ENCODE results near the gene FMN1. TPM values are rescaled to one million over a fixed set of nuclear protein-coding genes. Genes with fewer than 3 reads are reported as not detected.

The FMN1 gene
- total and polyA plus RNA-seq, 2 of the 8 experiments (the other 6 are each of a cell fraction or from before 2014, with no cell fraction given), result 0.27 to 3.7 TPM

DNA sequence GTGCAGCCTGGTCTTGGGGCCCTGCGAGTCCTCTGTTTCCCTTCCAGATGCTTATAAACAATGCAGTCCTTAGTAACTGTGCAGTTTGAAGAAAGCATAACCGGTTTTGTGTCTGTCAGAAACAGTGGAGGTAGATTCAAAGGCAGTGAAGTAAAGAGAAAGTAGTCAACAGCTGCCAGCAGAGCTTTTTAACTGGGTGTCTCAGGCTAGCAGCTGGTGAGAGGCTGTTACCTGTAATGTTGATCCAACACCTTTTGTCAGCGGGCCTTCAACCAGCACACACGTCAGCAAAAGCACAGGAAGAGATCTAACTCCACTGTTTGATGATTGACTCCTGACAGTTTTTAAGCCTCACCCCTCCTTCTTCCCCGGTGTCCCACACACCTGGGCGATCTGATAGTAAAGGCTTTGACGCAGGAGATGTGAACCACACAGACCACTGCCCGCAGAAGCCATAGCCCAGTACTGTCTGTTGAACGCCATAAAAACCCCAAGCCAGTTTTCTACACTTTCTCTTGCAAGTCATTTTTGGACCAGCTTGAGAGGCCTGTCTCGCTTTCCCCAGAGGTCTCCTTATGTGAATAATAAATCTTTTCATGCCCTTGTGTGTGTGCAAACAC is 178.0 kb downstream of the FMN1 start:
- no peaks in the 10 kb centered on the region for H4K20me1 ChIP-seq (replicated peaks in 1 of 2; ENCODE audit: control insufficient read depth in 1 of 2, insufficient read depth in 2 of 2, low read length in 2 of 2)
- no peak overlapping the region for H3K23ac ChIP-seq (ENCODE audit: insufficient read length)
- ChIA-PET CTCF (ENCODE audit: partially characterized antibody) (interaction anchor here (0.7 to 1.4 kb wide), 2 partner anchors 52 to 56 kb away, joined by 3 to 4 read pairs; no protein-coding TSS in a partner anchor), POLR2A (ENCODE audit: partially characterized antibody) (no interaction called here)
- no peak overlapping the region for H2BK5ac ChIP-seq (ENCODE audit: low read depth, low read length)
- H2AFZ ChIP-seq (ENCODE audit: low read length), result no peak overlapping the region
- no peak overlapping the region for H2AK5ac ChIP-seq (ENCODE audit: low read depth, low read length)
- H3K18ac ChIP-seq (ENCODE audit: extremely low read depth, low read length), result no peak overlapping the region
- H3K4me2 ChIP-seq (ENCODE audit: insufficient read depth in 1 of 2, low read depth in 2 of 2, low read length in 2 of 2), result no peak overlapping the region
- H2BK20ac ChIP-seq (ENCODE audit: low read length), result no peak overlapping the region
- no peak overlapping the region for H4K8ac ChIP-seq (ENCODE audit: extremely low read depth, insufficient read depth, low read length)
- H3K27me3 ChIP-seq (replicated peaks in 1 of 4; ENCODE audit: control insufficient read depth in 3 of 4, extremely low read depth in 1 of 4, insufficient read depth in 3 of 4, low read length in 3 of 4), result peaks cover 0 to 1% (median 0%) of the 10 kb centered on the region in 4 experiments; a peak in 1 of 7 replicates
- no peak overlapping the region for H3K14ac ChIP-seq (ENCODE audit: insufficient read length)
- H4K5ac ChIP-seq (ENCODE audit: insufficient read length, low read depth, low read length), result no peak overlapping the region
- no peaks in the 10 kb centered on the region for H3K36me3 ChIP-seq (ENCODE audit: control insufficient read depth in 2 of 4, insufficient read depth in 4 of 4, low read length in 3 of 4)
- H3K4me3 ChIP-seq (ENCODE audit: extremely low read depth in 1 of 4, insufficient read depth in 2 of 4, low read depth in 3 of 4, low read length in 4 of 4), result no peak overlapping the region
- H3K9me3 ChIP-seq (ENCODE audit: insufficient read depth in 2 of 2, low read depth in 1 of 2, low read length in 1 of 2), result no peaks in the 10 kb centered on the region
- no peak overlapping the region for H3K9ac ChIP-seq (replicated peaks in 1 of 4; ENCODE audit: extremely low read depth in 1 of 4, low read depth in 3 of 4, low read length in 3 of 4)
- peaks cover 0 to 3% (median under 1%) of the 10 kb centered on the region in 4 experiments; a peak in 3 of 7 replicates for H3K4me1 ChIP-seq (replicated peaks in 1 of 4; ENCODE audit: control insufficient read depth in 3 of 4, insufficient read depth in 4 of 4, low read length in 3 of 4)
- FAIRE-seq (no peak), DNase-seq (ENCODE audit: low read depth in 1 of 2, low spot score in 2 of 2) (no peak)
- no peaks in the 10 kb centered on the region for H3K79me1 ChIP-seq (ENCODE audit: low read depth, low read length)
- H3K4ac ChIP-seq (replicated peaks; ENCODE audit: insufficient read length, low read depth, low read length), result no peak overlapping the region
- TF ChIP-seq HDAC6 (IDR thresholded peaks at IDR 0.05; ENCODE audit: low read depth, low read length), result no peak
- no peak for TF ChIP-seq CREB1 (IDR thresholded peaks at IDR 0.05)
- TF ChIP-seq KDM4A (IDR thresholded peaks at IDR 0.05; ENCODE audit: low read depth, low read length, severe bottlenecking), result no peak
- TF ChIP-seq, protein P1, sequence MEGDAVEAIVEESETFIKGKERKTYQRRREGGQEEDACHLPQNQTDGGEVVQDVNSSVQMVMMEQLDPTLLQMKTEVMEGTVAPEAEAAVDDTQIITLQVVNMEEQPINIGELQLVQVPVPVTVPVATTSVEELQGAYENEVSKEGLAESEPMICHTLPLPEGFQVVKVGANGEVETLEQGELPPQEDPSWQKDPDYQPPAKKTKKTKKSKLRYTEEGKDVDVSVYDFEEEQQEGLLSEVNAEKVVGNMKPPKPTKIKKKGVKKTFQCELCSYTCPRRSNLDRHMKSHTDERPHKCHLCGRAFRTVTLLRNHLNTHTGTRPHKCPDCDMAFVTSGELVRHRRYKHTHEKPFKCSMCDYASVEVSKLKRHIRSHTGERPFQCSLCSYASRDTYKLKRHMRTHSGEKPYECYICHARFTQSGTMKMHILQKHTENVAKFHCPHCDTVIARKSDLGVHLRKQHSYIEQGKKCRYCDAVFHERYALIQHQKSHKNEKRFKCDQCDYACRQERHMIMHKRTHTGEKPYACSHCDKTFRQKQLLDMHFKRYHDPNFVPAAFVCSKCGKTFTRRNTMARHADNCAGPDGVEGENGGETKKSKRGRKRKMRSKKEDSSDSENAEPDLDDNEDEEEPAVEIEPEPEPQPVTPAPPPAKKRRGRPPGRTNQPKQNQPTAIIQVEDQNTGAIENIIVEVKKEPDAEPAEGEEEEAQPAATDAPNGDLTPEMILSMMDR (IDR thresholded peaks at IDR 0.05; ENCODE audit: control extremely low read depth in 1 of 3, insufficient read depth in 1 of 3, low read depth in 1 of 3, low read length in 3 of 3), result no peak
- TF ChIP-seq CHD1 (IDR thresholded peaks at IDR 0.05; ENCODE audit: low read depth, low read length), result no peak
- no peak for TF ChIP-seq GABPA (IDR thresholded peaks at IDR 0.05; ENCODE audit: borderline replicate concordance, insufficient read depth, low read length)
- TF ChIP-seq EZH2 (IDR thresholded peaks at IDR 0.05; ENCODE audit: low read depth, low read length, severe bottlenecking), result no peak
- TF ChIP-seq TAF7 (optimal IDR thresholded peaks at IDR 0.05; ENCODE audit: borderline replicate concordance, low read depth, low read length), result no peak
- H2BK12ac ChIP-seq (ENCODE audit: low read depth, low read length), result no peak overlapping the region
- H2BK120ac ChIP-seq (replicated peaks; ENCODE audit: low read depth, low read length), result no peak overlapping the region
- no peaks in the 10 kb centered on the region for H3K23me2 ChIP-seq (ENCODE audit: low read depth, low read length)
- no peak overlapping the region for H2BK15ac ChIP-seq (ENCODE audit: low read length)
- no peak overlapping the region for H3K56ac ChIP-seq (replicated peaks; ENCODE audit: insufficient read length, low read depth, low read length)
- H3K27ac ChIP-seq (ENCODE audit: low read depth, low read length), result no peak overlapping the region
- 86% methylated on average over 10 of the region's 10 CpGs; no CpG with 5 or more reads in 1 of the 2 experiments for WGBS, 2 experiments (ENCODE audit: extremely low coverage in 1 of 2, insufficient coverage in 1 of 2, insufficient read length in 1 of 2, insufficient replicate concordance in 2 of 2, low coverage in 1 of 2, low lambda C conversion rate in 2 of 2, missing lambda C conversion rate in 1 of 2)
- no peaks in the 10 kb centered on the region for H3K79me2 ChIP-seq (ENCODE audit: control insufficient read depth in 1 of 2, insufficient read depth in 2 of 2, low read length in 2 of 2)
- H4K91ac ChIP-seq (replicated peaks; ENCODE audit: insufficient read length, low read length), result no peak overlapping the region
